Neural progenitor cell (in vitro differentiated cells): Measurements from ENCODE around the gene FSTL4. TPM values are rescaled to one million over a fixed set of nuclear protein-coding genes. Genes with fewer than 3 reads are reported as not detected.

Source experiments
- DNase-seq: peaks from one replicate; pipeline ENCODE4 v3.0.0-alpha.2; 2016; ENCODE audit warnings: low spot score
- H2AFZ ChIP-seq: fragments of 200-600 bp; sonication (generic); replicated peaks from 2 replicates; pipeline ENCODE4 v1.6.1; 2016; ENCODE audit warnings: antibody characterized with exemption
- H3F3A ChIP-seq: fragments of 200-600 bp; sonication (generic); 2 replicates; pipeline ENCODE4 v1.6.1; 2016; ENCODE audit warnings: antibody characterized with exemption, low read depth
- H3K27ac ChIP-seq: fragments of 200-600 bp; sonication (generic); 2 replicates; pipeline ENCODE4 v1.5.1; 2016; ENCODE audit warnings: mild to moderate bottlenecking
- H3K27me3 ChIP-seq: fragments of 200-600 bp; sonication (generic); 2 replicates; pipeline ENCODE4 v1.6.1; 2016; ENCODE audit warnings: mild to moderate bottlenecking, moderate library complexity
- H3K36me3 ChIP-seq: fragments of 200-600 bp; sonication (generic); 2 replicates; pipeline ENCODE4 v1.5.1; 2016
- H3K4me1 ChIP-seq: fragments of 200-600 bp; sonication (generic); 2 replicates; pipeline ENCODE4 v1.6.1; 2016; ENCODE audit warnings: mixed run types
- H3K4me2 ChIP-seq: fragments of 200-600 bp; sonication (generic); 2 replicates; pipeline ENCODE4 v1.6.1; 2016
- H3K4me3 ChIP-seq: fragments of 200-600 bp; sonication (generic); 2 replicates; pipeline ENCODE4 v1.5.1; 2016
- H3K79me2 ChIP-seq: fragments of 200-600 bp; sonication (generic); 2 replicates; pipeline ENCODE4 v1.6.1; 2016; ENCODE audit warnings: low read depth
- H3K9ac ChIP-seq: fragments of 200-600 bp; sonication (generic); 2 replicates; pipeline ENCODE4 v1.6.1; 2016
- H3K9me3 ChIP-seq: fragments of 200-600 bp; sonication (generic); 2 replicates; pipeline ENCODE4 v1.5.1; 2016; ENCODE audit warnings: low read depth
- H4K20me1 ChIP-seq: fragments of 200-600 bp; sonication (generic); 2 replicates; pipeline ENCODE4 v1.6.1; 2016; ENCODE audit warnings: low read depth
- H3K27ac Mint-ChIP-seq: 3 replicates; pipeline ENCODE4 v1.8.0; 2021; ENCODE audit warnings: mixed read lengths
- H3K27me3 Mint-ChIP-seq: 2 replicates; pipeline ENCODE4 v1.8.0; 2022; ENCODE audit warnings: low read depth, mild to moderate bottlenecking, inconsistent platforms, moderate library complexity, mixed read lengths; ENCODE audit not compliant: insufficient read depth
- H3K36me3 Mint-ChIP-seq: 3 replicates; pipeline ENCODE4 v1.8.0; 2021; ENCODE audit warnings: mixed read lengths
- H3K4me1 Mint-ChIP-seq: 3 replicates; pipeline ENCODE4 v1.8.0; 2021; ENCODE audit warnings: mixed read lengths
- H3K4me3 Mint-ChIP-seq: 3 replicates; pipeline ENCODE4 v1.8.0; 2021; ENCODE audit warnings: mild to moderate bottlenecking, moderate library complexity, mixed read lengths
- H3K9me3 Mint-ChIP-seq: 3 replicates; pipeline ENCODE4 v1.8.0; 2020; ENCODE audit warnings: mixed read lengths
- CTCF ChIP-seq: fragments of 200-600 bp; sonication (generic); IDR thresholded peaks from 2 replicates; pipeline ENCODE4 v1.5.1; 2017; ENCODE audit warnings: antibody characterized with exemption, mild to moderate bottlenecking
- EZH2 ChIP-seq: fragments of 200-600 bp; sonication (generic); IDR thresholded peaks from 2 replicates; pipeline ENCODE4 v1.6.1; 2017; ENCODE audit warnings: antibody characterized with exemption, mild to moderate bottlenecking, moderate library complexity
- EZH2phosphoT487 ChIP-seq: fragments of 200-600 bp; sonication (generic); IDR thresholded peaks from 2 replicates; pipeline ENCODE4 v1.6.1; 2017; ENCODE audit warnings: antibody characterized with exemption
- total RNA-seq: library from RNA; depleted of rRNA; stranded (reverse); fragments of >200 nt; gene quantifications from 2 replicates; pipeline ENCODE4 v1.2.3, GENCODE V29; 2015; ENCODE audit warnings: low replicate concordance

FSTL4 gene
- total RNA-seq, 1 donor from 2014 or later, result 0.95 TPM

DNA sequence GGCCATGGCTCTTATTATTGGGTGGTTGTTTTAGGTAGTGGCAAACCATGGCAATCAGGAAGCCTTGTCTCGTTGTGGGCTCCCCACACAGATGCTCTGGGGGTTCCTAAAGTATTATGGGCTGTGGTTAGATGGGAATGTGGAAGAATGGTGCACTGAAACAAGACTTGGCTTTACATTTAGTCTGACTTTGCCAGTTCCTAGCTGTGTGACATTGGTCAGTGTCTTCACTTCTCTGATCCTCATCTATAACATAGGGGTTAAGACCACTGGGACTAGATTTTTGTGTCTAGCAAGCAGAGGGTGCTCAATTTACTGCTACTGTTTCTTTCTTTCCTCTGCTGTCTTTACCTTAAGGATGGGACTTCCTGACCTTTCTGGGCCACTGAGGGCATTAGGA is 411.0 kb downstream of the FSTL4 start:
- Mint-ChIP-seq H3K4me1 (peaks cover 4% of the 10 kb centered on the region), H3K27me3 (peaks cover 5% of the 10 kb centered on the region), H3K36me3 (no peaks in the 10 kb centered on the region), H3K9me3 (no peaks in the 10 kb centered on the region), H3K27ac (no peak overlapping the region), H3K4me3 (no peak overlapping the region)
- H3K9me3 ChIP-seq, result no peaks in the 10 kb centered on the region
- TF ChIP-seq CTCF (no peak), EZH2 (no peak), EZH2phosphoT487 (no peak)
- H3K36me3 ChIP-seq, result no peaks in the 10 kb centered on the region
- H3K9ac ChIP-seq, result no peak overlapping the region
- H3K4me3 ChIP-seq, result no peak overlapping the region
- no peak overlapping the region for H3K27ac ChIP-seq
- no peak overlapping the region for H3K4me2 ChIP-seq
- H3K79me2 ChIP-seq, result no peaks in the 10 kb centered on the region
- H2AFZ ChIP-seq, result no peak overlapping the region
- DNase-seq, result no peak
- H3K4me1 ChIP-seq, result no peaks in the 10 kb centered on the region
- H4K20me1 ChIP-seq, result no peaks in the 10 kb centered on the region
- H3F3A ChIP-seq, result no peaks in the 10 kb centered on the region
- H3K27me3 ChIP-seq, result no peaks in the 10 kb centered on the region

DNA sequence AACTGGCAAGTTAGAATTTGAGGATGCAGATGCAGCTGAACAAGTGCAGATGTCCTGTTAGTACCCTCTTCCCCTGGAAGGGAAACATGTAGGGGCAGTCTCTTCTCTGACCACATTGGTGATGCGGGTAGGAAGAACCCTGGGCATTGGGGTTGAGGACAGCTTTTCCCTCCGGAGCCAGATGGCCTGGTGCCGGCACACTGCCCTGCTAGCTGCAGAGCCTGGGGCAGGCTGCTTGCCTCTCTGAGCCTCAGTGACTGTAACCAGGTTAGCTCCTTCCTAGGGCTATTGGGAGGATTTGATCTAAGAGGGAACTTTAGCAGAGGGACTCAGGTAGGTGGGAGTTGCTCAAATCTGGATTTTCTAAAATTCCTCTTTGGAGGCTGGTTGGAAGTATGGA is 412.1 kb downstream of the FSTL4 start:
- H3K27ac Mint-ChIP-seq, result no peak overlapping the region
- H3K36me3 ChIP-seq, result no peaks in the 10 kb centered on the region
- H3K4me1 ChIP-seq, result no peaks in the 10 kb centered on the region
- TF ChIP-seq EZH2 (no peak), CTCF (no peak), EZH2phosphoT487 (no peak)
- H3K9me3 ChIP-seq, result no peaks in the 10 kb centered on the region
- H3F3A ChIP-seq, result no peaks in the 10 kb centered on the region
- H3K27me3 Mint-ChIP-seq, result peaks cover 9% of the 10 kb centered on the region
- no peak overlapping the region for H3K4me3 Mint-ChIP-seq
- no peaks in the 10 kb centered on the region for H3K79me2 ChIP-seq
- H3K4me2 ChIP-seq, result no peak overlapping the region
- no peaks in the 10 kb centered on the region for H3K27me3 ChIP-seq
- H3K27ac ChIP-seq, result no peak overlapping the region
- no peaks in the 10 kb centered on the region for H4K20me1 ChIP-seq
- H3K4me1 Mint-ChIP-seq, result peaks cover 4% of the 10 kb centered on the region
- no peak overlapping the region for H2AFZ ChIP-seq
- H3K36me3 Mint-ChIP-seq, result no peaks in the 10 kb centered on the region
- DNase-seq, result no peak
- H3K9me3 Mint-ChIP-seq, result no peaks in the 10 kb centered on the region
- no peak overlapping the region for H3K4me3 ChIP-seq
- no peak overlapping the region for H3K9ac ChIP-seq

GRCh38 chr5:133199417-133200178 is 412.7 kb downstream of the FSTL4 start:
- peaks cover 9% of the 10 kb centered on the region for H3K27me3 Mint-ChIP-seq
- H3F3A ChIP-seq, result no peaks in the 10 kb centered on the region
- no peaks in the 10 kb centered on the region for H4K20me1 ChIP-seq
- no peak overlapping the region for H3K4me2 ChIP-seq
- H3K79me2 ChIP-seq, result no peaks in the 10 kb centered on the region
- H3K4me1 Mint-ChIP-seq, result peaks cover 4% of the 10 kb centered on the region
- no peaks in the 10 kb centered on the region for H3K9me3 ChIP-seq
- no peaks in the 10 kb centered on the region for H3K36me3 Mint-ChIP-seq
- no peak overlapping the region for H3K4me3 ChIP-seq
- H2AFZ ChIP-seq, result no peak overlapping the region
- TF ChIP-seq CTCF (no peak), EZH2 (no peak), EZH2phosphoT487 (no peak)
- H3K9me3 Mint-ChIP-seq, result no peaks in the 10 kb centered on the region
- H3K27me3 ChIP-seq, result no peaks in the 10 kb centered on the region
- H3K36me3 ChIP-seq, result no peaks in the 10 kb centered on the region
- DNase-seq, result no peak
- H3K4me1 ChIP-seq, result no peaks in the 10 kb centered on the region
- no peak overlapping the region for H3K4me3 Mint-ChIP-seq
- no peak overlapping the region for H3K27ac ChIP-seq
- no peak overlapping the region for H3K9ac ChIP-seq
- no peak overlapping the region for H3K27ac Mint-ChIP-seq
